Purkinje cell (primary cell): ENCODE data around the gene VCX3B. TPM values are rescaled to one million over a fixed set of nuclear protein-coding genes. Genes with fewer than 3 reads are reported as not detected.

Experiments used
- polyA plus RNA-seq: library from polyadenylated mRNA; unstranded; fragments of >200 nt; fragmentation: Nextera tagmentation; gene quantifications from 2 replicates; pipeline ENCODE4 v1.2.1, GENCODE V29; 2014

The VCX3B gene
- polyA plus RNA-seq = not detected in 2 replicates

DNA sequence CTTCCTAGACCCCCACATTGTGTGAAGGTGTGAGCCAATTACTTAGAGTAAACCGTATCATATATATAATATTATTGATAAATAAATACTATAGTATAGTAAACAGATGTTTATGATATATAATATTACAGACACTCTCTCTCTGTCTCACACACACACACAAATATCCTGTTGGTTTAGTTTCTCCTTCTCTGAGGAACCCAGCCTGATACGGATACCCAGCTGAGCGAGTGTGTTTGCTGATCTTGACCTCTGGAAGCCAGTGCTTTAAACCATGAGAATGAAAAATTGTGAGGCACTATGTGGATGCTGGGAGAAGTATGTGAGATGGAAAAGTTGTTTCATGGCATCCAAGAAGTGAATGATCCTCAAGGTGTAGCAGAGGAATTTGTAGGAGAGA is at the start of gene VCX3B:
Gene VCX3B (plus strand): TSS at position 301 of the 400 bp plus-strand sequence. CDS start 621 bp downstream, outside the sequence.

